Choroid plexus epithelial cell (primary cell): ENCODE results near the gene MCUB.
A peak's percentile ranks its signal among the peaks of the same experiment; 100 is the strongest.

ENCODE experiments used
- DNase-seq: peaks from one replicate; pipeline ENCODE4 v3.0.0-alpha.2; 2010; ENCODE audit warnings: low read depth
- H3K4me3 ChIP-seq: 2 replicates; pipeline ENCODE4 v1.5.1; 2011; ENCODE audit warnings: low read depth, mild to moderate bottlenecking, control low read depth, low read length, moderate library complexity
- TF ChIP-seq, protein P1 (sequence below): conservative IDR thresholded peaks from 2 replicates; pipeline ENCODE4 v1.5.1; 2011; ENCODE audit warnings: low read depth, mild to moderate bottlenecking, control low read depth, inconsistent platforms, low read length, moderate library complexity

The MCUB gene

DNA sequence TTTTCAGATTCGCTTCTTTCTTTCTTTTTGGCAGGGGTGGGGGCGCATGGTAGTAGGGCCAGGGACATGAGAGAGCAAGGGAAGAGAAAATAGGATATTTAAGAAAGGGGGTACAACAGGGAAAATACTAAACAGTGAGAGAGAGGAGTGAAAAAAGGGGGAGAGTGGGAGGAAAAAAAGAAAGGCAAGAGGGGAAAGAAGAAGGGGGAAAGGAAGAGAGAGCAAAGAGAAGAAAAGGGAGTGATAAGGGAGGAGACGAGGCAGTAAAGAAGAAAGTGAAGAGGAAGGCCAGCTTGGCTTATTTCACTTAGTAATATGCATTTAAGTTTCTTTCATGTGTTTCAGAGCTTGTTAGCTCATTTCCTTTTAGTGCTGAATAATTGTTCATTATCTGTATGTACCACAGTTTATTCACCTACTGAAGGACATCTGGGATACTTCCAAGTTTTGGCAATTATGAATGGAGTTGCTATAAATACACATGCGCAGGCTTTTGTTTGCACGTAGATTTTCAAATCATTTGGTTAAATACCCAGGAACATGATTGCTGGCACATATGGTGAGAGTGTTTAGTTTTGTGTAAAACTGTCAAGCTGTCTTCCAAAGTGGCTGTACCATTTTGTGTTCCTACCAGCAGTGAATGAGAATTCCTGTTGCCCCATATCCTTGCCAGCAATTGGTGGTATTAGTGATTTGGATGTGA lies 105.9 kb downstream of the MCUB start:
- no peak for DNase-seq
- TF ChIP-seq, protein P1, sequence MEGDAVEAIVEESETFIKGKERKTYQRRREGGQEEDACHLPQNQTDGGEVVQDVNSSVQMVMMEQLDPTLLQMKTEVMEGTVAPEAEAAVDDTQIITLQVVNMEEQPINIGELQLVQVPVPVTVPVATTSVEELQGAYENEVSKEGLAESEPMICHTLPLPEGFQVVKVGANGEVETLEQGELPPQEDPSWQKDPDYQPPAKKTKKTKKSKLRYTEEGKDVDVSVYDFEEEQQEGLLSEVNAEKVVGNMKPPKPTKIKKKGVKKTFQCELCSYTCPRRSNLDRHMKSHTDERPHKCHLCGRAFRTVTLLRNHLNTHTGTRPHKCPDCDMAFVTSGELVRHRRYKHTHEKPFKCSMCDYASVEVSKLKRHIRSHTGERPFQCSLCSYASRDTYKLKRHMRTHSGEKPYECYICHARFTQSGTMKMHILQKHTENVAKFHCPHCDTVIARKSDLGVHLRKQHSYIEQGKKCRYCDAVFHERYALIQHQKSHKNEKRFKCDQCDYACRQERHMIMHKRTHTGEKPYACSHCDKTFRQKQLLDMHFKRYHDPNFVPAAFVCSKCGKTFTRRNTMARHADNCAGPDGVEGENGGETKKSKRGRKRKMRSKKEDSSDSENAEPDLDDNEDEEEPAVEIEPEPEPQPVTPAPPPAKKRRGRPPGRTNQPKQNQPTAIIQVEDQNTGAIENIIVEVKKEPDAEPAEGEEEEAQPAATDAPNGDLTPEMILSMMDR, result no peak
- no peak overlapping the region for H3K4me3 ChIP-seq

DNA sequence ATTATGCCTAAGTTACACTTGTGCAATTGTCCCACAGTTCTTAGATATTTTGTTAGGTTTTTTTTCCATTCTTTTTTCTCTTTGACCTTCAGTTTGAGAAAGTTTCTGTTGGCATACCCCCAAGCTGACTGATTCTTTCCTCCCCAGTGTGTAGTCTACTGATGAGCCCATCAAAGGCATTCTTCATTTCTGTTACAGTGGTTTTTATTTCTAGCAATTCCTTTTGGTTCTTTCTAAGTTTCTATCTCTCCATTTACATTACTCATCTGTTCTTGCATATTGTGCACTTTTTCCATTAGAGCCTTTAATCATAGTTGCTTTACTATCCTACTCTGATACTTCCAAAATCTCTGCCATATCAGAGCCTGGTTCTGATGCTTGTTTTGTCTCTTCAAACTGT lies 111.3 kb downstream of the MCUB start:
- TF ChIP-seq, protein P1, result no peak
- DNase-seq, result peak; percentile 6
- H3K4me3 ChIP-seq, result no peak overlapping the region

DNA sequence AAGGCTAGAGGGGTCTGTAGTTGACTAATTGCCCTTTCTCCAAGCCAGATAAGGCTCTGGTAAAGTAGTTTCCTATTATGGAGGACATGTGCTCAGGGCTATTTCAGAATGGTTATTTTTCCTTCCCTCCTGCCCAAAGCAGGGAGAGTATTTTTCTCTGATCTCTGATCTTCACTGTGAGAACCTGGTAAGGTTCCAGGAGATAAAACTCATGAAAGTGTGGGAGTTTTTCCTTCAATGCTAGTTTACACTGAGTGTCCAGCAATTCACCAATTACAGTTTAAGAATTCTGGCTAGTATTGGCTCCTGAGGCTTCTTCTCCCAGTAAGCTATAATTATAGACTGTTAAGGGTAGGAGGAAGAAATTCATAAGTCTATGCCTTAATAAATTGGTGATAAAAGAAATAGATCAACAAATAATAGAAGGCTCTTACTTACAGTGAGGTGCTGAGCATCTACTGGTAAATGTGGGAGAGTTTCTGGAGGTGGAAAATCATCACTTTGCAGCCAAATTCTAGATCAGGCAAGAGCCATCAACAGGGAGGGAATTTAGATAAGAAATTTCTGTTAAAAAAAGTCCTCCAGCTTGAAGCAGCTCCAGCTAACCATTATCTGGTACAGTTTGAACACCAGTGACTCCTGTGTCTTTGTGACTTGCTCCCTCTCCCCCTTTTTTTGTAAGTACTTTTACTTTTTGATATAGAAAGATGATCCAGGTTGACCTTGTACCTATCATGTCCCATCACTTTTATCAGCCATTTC lies 112.3 kb downstream of the MCUB start:
- H3K4me3 ChIP-seq, result no peak overlapping the region
- DNase-seq, result peak; percentile 15
- TF ChIP-seq, protein P1, result no peak

DNA sequence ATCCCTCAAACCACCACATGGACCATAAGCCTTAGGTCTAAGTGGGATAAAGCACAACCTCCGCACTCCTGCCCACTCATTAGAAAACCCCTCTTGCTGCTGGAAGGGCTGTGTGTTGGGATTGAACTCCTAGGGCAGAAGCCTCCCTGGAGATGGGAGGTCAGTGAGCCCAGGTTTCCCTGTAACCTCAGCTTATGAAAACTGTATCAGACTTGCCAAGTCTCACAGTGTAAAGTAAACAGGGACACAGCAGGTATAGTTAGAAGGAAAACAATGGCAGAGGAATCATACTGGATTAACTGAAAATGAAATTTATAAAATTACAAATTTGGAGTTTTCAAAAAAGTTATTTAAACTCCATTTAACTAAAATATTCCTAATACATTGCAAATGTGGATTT lies 113.3 kb downstream of the MCUB start:
- DNase-seq, result no peak
- TF ChIP-seq, protein P1, result no peak
- H3K4me3 ChIP-seq, result no peak overlapping the region

DNA sequence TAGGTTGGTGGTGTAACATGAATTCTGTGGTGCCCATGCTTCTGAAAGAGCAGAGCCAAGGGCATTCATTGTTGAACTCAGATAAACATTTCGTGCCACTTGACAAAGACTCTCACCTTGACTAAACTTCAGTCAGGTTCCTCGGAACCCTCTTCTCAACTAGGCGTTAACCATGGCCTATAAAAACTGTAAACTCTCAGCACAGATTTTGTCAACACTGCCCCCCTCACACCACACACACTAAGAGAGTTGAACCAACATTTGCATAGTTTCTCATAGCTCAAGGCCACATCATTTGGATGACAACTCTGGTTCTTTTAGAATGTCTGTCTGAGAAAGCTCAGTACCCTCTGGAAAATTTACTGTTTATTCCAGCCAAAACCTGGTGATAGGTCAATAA lies 115.1 kb downstream of the MCUB start:
- DNase-seq, result no peak
- no peak overlapping the region for H3K4me3 ChIP-seq
- TF ChIP-seq, protein P1, result no peak

DNA sequence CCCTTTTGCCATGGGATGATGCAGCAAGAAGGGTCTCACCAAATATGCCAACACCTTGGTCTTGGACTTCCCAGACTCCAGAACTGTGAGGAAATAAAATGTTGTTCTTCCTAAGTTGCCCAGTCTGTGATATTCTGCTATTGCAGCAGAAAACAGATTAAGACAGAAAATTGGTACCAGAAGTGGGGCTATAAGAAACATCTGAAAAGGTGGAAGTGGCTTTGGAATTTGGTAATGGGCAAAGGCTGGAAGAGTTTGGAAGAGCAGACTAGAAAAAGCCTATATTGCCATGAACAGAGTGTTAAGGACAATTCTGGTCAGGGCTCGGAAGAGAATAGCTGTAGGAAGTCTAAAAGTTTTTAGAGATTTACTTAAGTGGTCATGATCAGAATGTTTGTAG lies 115.8 kb downstream of the MCUB start:
- no peak for DNase-seq
- TF ChIP-seq, protein P1, result no peak
- no peak overlapping the region for H3K4me3 ChIP-seq
